Measurements from ENCODE around the gene VAC14.
"Not testable (repeated sequence)": the region's sequence is repeated elsewhere in the genome, so short reads cannot be mapped to it uniquely, and the experiment has no call there.

The VAC14 gene

GRCh38 chr16:70678121-70678897 is 122.6 kb downstream of the VAC14 start:
- no peak for DNase-seq

GRCh38 chr16:70677499-70678120 is 123.3 kb downstream of the VAC14 start:
- DNase-seq: no peak

- no peak for DNase-seq
Observed at GRCh38 chr16:70676675-70677498, 124.1 kb downstream of the VAC14 start.

GRCh38 chr16:70675851-70676513 is 125.0 kb downstream of the VAC14 start:
- no peak for DNase-seq

- DNase-seq: no peak
Observed at GRCh38 chr16:70674221-70675014, 126.5 kb downstream of the VAC14 start.

GRCh38 chr16:70670938-70671337 is 130.0 kb downstream of the VAC14 start:
- not testable (repeated sequence) for DNase-seq

- DNase-seq: no peak
Observed at GRCh38 chr16:70670175-70670574, 130.8 kb downstream of the VAC14 start.

- DNase-seq: no peak
Observed at GRCh38 chr16:70665806-70666735, 134.9 kb downstream of the VAC14 start.

GRCh38 chr16:70665113-70665694 is 135.8 kb downstream of the VAC14 start:
- DNase-seq: no peak

GRCh38 chr16:70664325-70665112 is 136.4 kb downstream of the VAC14 start:
- no peak for DNase-seq

GRCh38 chr16:70663524-70664324 is 137.2 kb downstream of the VAC14 start:
- DNase-seq: no peak

GRCh38 chr16:70662991-70663523 is 137.9 kb downstream of the VAC14 start:
- no peak for DNase-seq

- no peak for DNase-seq
Observed at GRCh38 chr16:70661918-70662641, 138.9 kb downstream of the VAC14 start.

GRCh38 chr16:70661534-70661917 is 139.4 kb downstream of the VAC14 start:
- DNase-seq: no peak

- no peak for DNase-seq
Observed at GRCh38 chr16:70660672-70661350, 140.1 kb downstream of the VAC14 start.

GRCh38 chr16:70659953-70660671 is 140.8 kb downstream of the VAC14 start:
- no peak for DNase-seq

GRCh38 chr16:70659546-70659945 is 141.4 kb downstream of the VAC14 start:
- no peak for DNase-seq

Data from stimulated activated CD4-positive, alpha-beta T cell treated with anti-CD3 and anti-CD28 coated beads, Interleukin-4, amount 100 ng/mL, for 4 hours (primary cell).